Cardiac muscle cell (in vitro differentiated cells and primary cell): Measurements from ENCODE around the gene SPP2. TPM values are rescaled to one million over a fixed set of nuclear protein-coding genes. Genes with fewer than 3 reads are reported as not detected.

ENCODE experiments used
- DNase-seq, 2 donors: peaks; one replicate each; pipeline versions ENCODE4 v3.0.0 to v3.0.0-alpha.2; 2010 to 2017; ENCODE audit warnings: low read depth in 1 of 2, low spot score in 1 of 2
- H3K27ac ChIP-seq: fragments of 200-600 bp; sonication (generic); 2 replicates; pipeline ENCODE4 v1.5.1; 2016
- H3K27me3 ChIP-seq: fragments of 200-600 bp; sonication (generic); 2 replicates; pipeline ENCODE4 v1.6.0; 2016; ENCODE audit warnings: control low read depth
- H3K36me3 ChIP-seq: fragments of 200-600 bp; sonication (generic); 2 replicates; pipeline ENCODE4 v1.5.1; 2016; ENCODE audit warnings: control low read depth
- H3K4me1 ChIP-seq: fragments of 200-600 bp; sonication (generic); 2 replicates; pipeline ENCODE4 v1.8.1; 2017; ENCODE audit warnings: low read depth, mild to moderate bottlenecking, mixed run types
- H3K4me3 ChIP-seq: fragments of 200-600 bp; sonication (generic); 2 replicates; pipeline ENCODE4 v1.5.1; 2016; ENCODE audit warnings: mild to moderate bottlenecking
- H3K9me3 ChIP-seq: fragments of 200-600 bp; sonication (generic); 2 replicates; pipeline ENCODE4 v1.5.1; 2017; ENCODE audit warnings: low read depth, mild to moderate bottlenecking, control low read depth
- polyA plus RNA-seq: library from polyadenylated mRNA; unstranded; fragments of >200 nt; fragmentation: Nextera tagmentation; extraction: Ambion mirVana; gene quantifications from 2 replicates; pipeline ENCODE4 v1.2.1, GENCODE V29; 2016
- total RNA-seq: library from RNA; depleted of rRNA; stranded (reverse); fragments of >200 nt; gene quantifications from 2 replicates; pipeline ENCODE4 v1.2.3, GENCODE V29; 2016
- TF ChIP-seq, protein P1 (sequence below): IDR thresholded peaks from 2 replicates; pipeline ENCODE4 v1.5.1; 2012; ENCODE audit warnings: low read depth, mild to moderate bottlenecking, low read length

Gene SPP2
- total and polyA plus RNA-seq, 2 experiments from 2014 or later, result not detected

- Histone ChIP-seq H3K4me3 (no peak overlapping the region), H3K4me1 (no peaks in the 10 kb centered on the region), H3K27ac (no peak overlapping the region), H3K36me3 (no peaks in the 10 kb centered on the region), H3K9me3 (no peaks in the 10 kb centered on the region), H3K27me3 (peaks cover 3% of the 10 kb centered on the region)
- TF ChIP-seq, protein P1, sequence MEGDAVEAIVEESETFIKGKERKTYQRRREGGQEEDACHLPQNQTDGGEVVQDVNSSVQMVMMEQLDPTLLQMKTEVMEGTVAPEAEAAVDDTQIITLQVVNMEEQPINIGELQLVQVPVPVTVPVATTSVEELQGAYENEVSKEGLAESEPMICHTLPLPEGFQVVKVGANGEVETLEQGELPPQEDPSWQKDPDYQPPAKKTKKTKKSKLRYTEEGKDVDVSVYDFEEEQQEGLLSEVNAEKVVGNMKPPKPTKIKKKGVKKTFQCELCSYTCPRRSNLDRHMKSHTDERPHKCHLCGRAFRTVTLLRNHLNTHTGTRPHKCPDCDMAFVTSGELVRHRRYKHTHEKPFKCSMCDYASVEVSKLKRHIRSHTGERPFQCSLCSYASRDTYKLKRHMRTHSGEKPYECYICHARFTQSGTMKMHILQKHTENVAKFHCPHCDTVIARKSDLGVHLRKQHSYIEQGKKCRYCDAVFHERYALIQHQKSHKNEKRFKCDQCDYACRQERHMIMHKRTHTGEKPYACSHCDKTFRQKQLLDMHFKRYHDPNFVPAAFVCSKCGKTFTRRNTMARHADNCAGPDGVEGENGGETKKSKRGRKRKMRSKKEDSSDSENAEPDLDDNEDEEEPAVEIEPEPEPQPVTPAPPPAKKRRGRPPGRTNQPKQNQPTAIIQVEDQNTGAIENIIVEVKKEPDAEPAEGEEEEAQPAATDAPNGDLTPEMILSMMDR, result no peak
- DNase-seq, result no peak
These were observed 44.0 kb upstream of the SPP2 start for GRCh38 chr2:234006501-234006900.

GRCh38 chr2:234014427-234014826 is 36.1 kb upstream of the SPP2 start:
- H3K36me3 ChIP-seq, result no peaks in the 10 kb centered on the region
- TF ChIP-seq, protein P1, result no peak
- no peaks in the 10 kb centered on the region for H3K9me3 ChIP-seq
- H3K4me3 ChIP-seq, result no peak overlapping the region
- no peaks in the 10 kb centered on the region for H3K27me3 ChIP-seq
- no peak for DNase-seq
- no peak overlapping the region for H3K27ac ChIP-seq
- no peaks in the 10 kb centered on the region for H3K4me1 ChIP-seq

DNA sequence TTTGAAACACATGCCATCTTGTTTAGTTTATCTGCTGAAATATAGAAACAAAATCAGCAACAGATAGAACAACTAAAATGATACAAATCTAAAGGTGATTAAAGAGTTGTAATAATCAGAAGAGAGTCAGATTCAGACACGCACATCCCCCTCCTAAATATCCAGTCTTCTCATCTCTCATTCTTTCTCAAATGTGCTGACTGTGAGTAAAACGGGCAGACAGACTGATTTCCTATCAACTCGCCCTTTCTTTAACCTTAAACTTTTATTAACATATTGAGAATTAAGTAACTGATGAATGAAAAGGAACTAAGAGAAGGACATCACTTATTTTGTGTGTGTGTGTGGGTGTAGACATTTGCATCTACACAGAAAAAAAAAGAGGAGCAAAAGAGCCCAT is 34.6 kb upstream of the SPP2 start:
- H3K9me3 ChIP-seq, result no peaks in the 10 kb centered on the region
- no peak for DNase-seq
- TF ChIP-seq, protein P1, result no peak
- H3K27ac ChIP-seq, result no peak overlapping the region
- no peaks in the 10 kb centered on the region for H3K4me1 ChIP-seq
- no peaks in the 10 kb centered on the region for H3K36me3 ChIP-seq
- no peak overlapping the region for H3K4me3 ChIP-seq
- H3K27me3 ChIP-seq, result no peaks in the 10 kb centered on the region

DNA sequence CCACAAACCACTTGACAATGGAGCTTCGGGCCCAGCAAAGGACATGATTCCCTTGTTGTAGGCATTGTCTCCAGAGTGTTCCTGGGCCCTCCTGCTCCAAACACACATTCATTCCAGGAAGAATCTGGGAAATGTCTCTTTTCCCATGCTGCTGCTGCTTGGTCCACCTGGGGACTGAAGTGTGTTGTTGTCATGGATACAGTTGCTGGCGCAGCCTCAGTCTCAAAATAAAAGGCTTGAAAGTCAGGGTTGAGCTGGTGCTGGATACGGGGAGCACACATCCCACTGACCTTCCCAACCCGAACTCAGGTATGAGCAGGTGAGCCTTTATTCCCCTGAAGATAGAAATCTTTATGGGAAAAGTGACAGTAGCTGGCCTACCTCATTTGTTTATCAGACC is 30.6 kb upstream of the SPP2 start:
- no peaks in the 10 kb centered on the region for H3K4me1 ChIP-seq
- no peaks in the 10 kb centered on the region for H3K36me3 ChIP-seq
- no peak overlapping the region for H3K27ac ChIP-seq
- H3K27me3 ChIP-seq, result no peaks in the 10 kb centered on the region
- no peaks in the 10 kb centered on the region for H3K9me3 ChIP-seq
- H3K4me3 ChIP-seq, result no peak overlapping the region
- DNase-seq, result no peak
- TF ChIP-seq, protein P1, result no peak

DNA sequence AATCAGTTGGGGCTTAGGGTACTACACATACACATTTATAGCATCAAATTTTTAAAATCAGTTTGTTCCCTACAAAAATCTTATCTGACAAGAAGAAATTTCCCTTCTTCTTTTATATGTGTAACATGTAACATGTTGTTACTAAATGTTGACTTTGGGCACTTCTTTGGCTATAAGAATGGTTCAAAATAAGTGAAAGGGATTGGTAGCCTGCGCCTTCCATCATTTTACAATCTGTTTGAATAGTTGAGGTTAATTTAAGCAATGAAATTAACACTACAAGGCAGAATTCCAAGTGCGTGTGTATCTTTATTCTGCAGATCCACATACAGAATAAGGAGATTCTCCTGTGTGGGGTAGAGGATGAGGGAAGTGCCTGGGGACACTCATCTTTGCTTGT is 30.2 kb upstream of the SPP2 start:
- no peaks in the 10 kb centered on the region for H3K36me3 ChIP-seq
- no peak overlapping the region for H3K4me3 ChIP-seq
- no peaks in the 10 kb centered on the region for H3K9me3 ChIP-seq
- H3K27me3 ChIP-seq, result no peaks in the 10 kb centered on the region
- H3K4me1 ChIP-seq, result no peaks in the 10 kb centered on the region
- TF ChIP-seq, protein P1, result no peak
- no peak overlapping the region for H3K27ac ChIP-seq
- no peak for DNase-seq

DNA sequence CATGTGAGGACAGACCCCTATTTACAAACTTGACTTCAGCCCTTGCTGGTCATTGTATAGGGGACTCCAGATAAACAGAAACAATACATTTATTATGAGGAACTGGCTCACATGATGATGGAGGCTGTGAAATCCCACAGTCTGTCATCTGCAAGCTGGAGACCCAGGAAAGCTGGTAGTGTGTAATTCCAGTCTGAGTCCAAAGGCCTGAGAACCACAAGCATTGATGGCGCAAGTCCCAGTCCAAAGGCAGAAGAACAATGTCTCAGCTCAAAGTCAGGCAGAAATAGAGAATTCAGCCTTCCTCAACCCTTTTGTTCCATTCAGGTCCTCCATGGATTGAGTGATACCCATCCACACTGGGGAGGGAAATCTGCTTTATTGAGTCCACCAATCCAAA is 28.1 kb upstream of the SPP2 start:
- Histone ChIP-seq H3K4me3 (no peak overlapping the region), H3K27me3 (no peaks in the 10 kb centered on the region), H3K36me3 (no peaks in the 10 kb centered on the region), H3K27ac (no peak overlapping the region), H3K9me3 (no peaks in the 10 kb centered on the region), H3K4me1 (peaks cover 5% of the 10 kb centered on the region)
- TF ChIP-seq, protein P1, result no peak
- no peak for DNase-seq
